H1 (cell line): ENCODE measurements around the gene PARP14.

Experiments
- CTCF ChIP-seq, 3 experiments: IDR thresholded peaks; 1 replicate in 2 of 3; 2 replicates in 1 of 3; pipeline versions ENCODE4 v1.5.1 to v1.6.1; 2011; ENCODE audit warnings: low read length in 3 of 3, mild to moderate bottlenecking in 3 of 3, inconsistent platforms in 2 of 3, low read depth in 1 of 3, moderate library complexity in 1 of 3; ENCODE audit not compliant: insufficient read depth in 1 of 3; ENCODE audit errors: control extremely low read depth in 1 of 3
- RXRA ChIP-seq: IDR thresholded peaks from 2 replicates; pipeline ENCODE4 v1.6.1; 2011; ENCODE audit warnings: low read depth, mild to moderate bottlenecking, low read length, moderate library complexity; ENCODE audit not compliant: insufficient read depth

- TF ChIP-seq RXRA (no peak), CTCF (IDR thresholded peaks at IDR 0.05; ENCODE audit: control extremely low read depth in 1 of 3, insufficient read depth in 1 of 3, low read depth in 1 of 3, low read length in 3 of 3) (no peak)
Observed at GRCh38 chr3:122646146-122646988, 34.3 kb upstream of the PARP14 start.
